GM18508 (cell line): ENCODE measurements around the gene PPP1R14C.

Source experiments
- ATAC-seq: cut with Tn5 transposase; IDR thresholded peaks from one replicate; pipeline ENCODE4 v1.9.1; 2021; ENCODE audit warnings: moderate number of reproducible peaks; ENCODE audit not compliant: insufficient read depth, unreplicated experiment

The PPP1R14C gene

DNA sequence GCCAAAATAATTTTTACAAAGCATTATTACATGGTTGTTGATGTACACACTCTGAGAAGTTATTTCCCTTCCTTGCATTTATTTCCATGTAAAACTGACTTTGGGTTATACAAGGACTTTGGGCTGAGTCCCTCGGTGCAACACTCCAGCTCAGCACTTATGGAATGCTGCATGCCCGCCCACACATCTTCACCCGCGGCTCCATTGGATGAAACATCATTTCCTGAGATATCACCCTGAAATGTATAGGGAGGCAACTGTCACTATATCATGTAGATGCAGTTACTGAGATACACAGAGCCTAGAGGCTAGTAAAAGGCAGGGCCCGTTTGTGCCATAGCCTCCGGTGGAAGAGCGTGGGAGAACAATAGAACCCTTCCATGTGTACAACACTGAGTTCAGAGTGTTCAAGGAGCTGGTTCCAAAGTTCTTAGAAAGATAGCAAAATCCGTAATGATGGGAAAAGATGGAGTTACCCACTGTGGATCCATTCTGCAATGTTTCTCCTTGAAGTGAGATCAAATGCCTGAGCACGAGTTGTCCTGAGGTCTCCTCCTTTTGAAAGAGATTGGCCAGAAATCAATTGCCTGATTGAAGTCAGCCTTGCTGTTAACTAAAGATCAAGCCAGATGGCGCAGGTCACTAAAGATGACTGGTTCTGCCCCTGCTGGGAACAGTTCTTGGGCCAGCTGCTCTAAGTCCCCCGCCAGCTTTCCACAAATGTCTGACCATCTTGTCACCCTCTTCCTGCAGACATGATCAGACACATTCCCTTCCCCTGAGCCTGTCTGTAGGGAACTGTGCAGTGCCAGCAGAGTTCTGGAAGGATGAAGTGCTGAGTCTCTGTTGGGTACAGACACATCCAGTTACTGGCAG lies 125.1 kb downstream of the PPP1R14C start:
- ATAC-seq: no peak

DNA sequence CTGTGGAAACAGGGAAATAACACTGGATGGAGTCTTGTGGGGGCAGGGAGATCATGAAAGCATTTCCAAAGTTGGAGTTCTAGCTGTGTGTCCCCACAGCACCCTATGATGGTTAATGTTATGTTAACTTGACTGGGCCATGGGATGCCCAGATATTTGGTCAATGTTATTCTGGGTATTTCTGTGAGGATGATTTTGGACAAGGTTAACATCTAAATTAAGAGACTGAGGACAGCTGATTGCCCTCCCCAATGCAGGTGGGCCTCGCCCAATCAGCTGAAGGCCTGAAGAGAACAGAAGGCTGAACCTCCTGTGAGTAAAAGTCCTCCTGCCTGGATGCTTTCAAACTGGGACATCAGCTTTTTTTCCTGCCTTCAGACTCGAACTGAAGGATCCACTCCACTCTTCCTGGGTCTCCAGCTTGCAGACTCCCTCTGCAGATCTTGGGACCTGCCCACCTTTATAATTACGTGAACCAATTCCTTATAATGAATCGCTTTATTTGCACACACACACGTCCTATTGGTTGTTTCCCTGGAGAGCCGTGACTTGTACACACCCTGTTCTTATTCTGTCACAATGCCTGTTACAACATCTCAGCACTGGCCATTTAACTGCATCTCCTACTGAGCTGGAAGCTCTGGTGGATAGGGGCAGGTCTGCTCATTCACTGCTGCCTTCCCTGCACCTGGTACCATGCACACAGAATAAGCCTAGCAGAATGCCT lies 126.4 kb downstream of the PPP1R14C start:
- no peak for ATAC-seq

DNA sequence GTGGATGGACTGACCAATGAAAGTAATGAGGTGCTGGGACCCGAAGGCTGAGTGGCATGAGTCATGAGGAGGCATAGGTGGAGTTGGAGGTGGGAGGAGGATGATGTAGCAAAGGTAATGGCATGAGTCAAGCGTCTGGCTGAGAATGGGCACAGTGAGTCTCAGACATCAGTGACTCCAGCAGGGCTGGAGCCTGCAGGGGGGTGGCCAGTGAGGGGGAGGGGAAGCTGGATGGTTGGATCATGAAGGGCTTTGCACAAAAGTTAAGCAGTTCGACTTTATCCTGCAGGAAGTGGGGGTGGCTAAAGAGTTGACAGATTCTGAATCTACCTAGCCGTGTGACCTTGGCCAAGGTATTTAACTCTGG lies 127.0 kb downstream of the PPP1R14C start:
- ATAC-seq: no peak

DNA sequence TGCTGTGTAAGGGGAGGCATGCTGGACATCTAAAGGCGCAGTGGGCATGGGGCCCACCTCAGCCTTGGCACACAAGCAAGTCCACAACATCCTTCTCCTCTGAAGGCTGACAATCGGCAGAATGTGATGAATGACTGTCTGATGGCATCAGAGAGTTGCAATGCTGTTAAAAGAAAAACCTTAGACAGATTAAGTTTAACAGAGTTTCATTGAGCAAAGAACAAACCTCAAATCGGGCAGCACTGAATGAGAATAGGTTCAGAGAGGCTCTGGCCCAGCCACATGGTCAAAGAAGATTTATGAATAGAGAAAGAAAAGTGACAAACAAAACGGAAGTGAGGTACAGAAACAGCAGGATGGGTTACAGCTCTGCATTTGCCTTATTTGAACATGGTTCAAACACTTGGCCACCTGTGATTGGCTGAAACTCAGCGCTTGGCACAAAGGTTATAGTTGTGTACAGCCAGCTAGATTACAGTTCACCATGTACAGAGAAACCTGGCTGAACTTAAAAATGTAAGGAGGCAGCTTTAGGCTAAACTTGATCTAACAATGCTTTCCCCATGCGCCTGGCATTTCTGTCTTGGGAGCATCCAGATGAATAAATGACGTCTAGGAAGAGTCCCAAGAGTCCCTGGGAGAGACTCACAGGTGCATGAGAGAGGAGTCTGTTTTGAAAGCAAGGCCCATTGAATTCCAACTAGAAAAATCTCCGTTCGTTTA lies 127.6 kb downstream of the PPP1R14C start:
- ATAC-seq: no peak

DNA sequence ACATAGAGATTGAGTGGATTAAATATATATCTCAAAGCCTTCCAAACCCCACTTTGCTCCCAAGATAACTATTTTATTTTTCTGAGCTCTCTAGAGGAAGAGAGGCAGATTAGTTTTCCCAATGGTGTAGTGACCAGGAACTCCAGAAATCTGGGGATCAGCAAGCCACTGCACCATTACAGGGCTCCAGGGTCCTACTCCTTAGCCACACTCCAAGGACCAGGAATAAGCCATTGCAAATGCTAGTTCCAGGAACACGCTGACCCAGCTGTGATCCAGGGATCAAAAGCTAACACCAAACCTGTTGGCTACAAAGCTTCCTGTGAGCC lies 128.3 kb downstream of the PPP1R14C start:
- no peak for ATAC-seq

DNA sequence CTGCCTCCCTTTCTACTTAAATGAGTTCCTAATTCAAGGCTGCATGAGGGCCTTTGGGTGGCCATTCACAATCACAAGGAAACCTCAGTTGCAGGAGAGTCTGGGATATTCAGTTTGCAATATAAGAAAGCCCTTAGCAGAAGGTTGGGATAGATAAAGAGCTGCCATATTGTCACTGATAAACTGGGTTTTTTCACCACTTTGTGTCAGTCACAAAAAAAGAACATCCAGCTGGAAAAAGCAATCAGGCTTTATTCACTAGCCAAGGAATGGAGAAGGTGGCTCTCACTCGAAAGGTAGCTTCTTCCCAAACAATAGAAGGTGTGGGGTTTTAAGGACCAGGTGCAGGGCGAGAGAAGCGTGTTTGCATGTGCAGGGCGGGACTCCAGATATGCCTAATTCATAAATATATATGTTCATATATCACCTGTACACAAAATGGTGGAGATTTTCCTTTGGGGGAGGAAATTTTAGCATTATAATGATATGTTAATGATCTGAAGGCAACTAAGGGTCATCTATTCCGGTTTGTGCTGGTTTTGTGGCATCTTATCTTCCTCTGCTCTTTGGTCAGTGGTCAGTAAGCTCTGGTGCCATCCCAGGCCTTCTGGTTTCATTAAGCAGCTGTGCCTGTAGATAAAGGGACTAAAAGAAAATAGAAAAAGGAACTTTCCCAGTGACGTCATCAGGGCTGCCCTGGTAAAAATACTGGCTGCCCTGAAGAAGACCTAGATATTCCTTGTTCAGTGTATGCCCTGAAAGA lies 128.8 kb downstream of the PPP1R14C start:
- ATAC-seq: no peak

DNA sequence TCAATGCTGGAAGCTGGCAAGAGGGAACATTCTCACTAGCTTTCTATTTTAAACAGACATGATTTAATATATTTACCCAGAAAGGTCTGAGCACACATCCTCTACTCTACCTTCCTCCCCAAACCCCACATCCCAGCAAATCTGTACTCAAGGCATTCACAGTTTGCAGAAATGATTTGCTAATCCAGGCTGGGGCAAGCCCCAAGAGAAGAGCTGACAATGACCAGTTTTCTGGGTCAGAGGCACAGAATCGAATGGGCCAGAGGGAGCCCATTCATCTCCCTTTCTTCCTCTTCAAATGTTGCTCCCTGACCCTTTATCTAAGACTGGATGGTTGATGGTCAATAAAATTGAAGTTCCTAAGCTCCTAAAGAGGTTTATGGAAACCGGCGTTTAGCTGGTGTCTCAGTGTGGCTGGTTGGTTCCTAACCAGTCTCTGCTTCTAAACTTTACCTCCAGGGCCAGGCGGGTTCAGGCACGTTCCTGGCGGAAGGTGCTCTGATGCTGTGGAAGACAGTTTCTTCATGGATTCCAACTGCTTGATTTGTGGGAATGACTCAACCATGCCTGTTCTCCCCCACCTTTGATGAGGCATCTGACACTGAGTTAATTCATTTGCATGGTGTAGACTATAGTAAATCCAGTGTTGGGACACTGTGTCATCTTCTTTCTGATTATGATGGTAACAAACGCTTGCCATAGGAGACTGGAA lies 129.6 kb downstream of the PPP1R14C start:
- no peak for ATAC-seq

DNA sequence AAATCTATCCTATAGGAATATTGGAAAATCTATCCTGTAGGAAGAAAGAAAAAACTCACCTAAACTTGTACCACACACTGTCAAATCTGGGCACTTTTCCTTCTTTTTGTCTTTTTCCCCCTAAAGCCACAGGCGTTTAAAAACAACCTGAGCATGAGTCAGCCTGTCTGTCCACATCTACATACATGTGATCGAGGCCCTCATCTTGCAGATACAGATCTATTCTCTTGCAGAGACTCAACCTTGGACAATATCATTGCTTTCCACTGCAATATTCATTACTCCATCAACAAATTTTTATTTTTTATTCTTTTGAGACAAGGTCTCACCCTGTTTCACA lies 130.1 kb downstream of the PPP1R14C start:
- no peak for ATAC-seq

DNA sequence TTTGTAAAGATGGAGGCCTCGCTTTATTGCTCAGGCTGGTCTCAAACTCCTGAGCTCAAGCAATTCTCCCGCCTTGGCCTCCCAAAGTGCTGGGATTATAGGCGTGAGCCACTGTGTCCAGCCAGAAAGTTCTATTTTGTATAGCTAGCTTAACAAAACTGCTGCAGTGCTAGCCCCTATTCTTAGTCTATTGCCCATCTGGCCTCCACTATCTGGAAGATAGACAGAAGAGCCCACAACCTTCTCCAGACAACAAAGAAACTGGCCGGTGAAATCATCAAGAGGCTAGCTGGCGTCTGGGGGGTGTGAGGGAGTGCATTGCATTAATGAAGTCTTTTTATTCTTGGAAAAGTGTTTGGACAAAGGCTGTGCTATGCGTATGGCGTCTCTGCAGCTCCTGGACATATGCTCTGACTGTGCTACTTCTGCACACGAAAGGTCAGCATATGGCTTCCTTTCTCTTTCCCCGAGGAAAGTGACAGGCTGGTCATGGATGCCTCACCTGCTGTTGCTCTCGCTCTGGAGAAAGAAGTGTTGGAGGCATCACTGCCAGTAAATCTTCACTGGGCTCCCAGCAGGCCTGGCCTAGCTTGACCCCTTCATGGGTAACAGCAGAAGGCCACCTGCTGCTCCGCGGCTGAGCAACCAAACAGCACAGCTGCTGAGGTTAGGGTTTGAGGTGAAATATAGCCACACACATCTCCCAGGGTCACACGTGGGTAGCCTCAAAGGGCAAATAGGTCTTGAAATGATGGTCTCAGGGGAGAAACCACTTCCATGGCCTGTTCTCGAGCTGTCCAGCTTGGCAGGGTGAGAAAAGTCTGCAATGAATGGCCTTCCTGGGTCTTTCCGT lies 130.8 kb downstream of the PPP1R14C start:
- ATAC-seq: no peak

DNA sequence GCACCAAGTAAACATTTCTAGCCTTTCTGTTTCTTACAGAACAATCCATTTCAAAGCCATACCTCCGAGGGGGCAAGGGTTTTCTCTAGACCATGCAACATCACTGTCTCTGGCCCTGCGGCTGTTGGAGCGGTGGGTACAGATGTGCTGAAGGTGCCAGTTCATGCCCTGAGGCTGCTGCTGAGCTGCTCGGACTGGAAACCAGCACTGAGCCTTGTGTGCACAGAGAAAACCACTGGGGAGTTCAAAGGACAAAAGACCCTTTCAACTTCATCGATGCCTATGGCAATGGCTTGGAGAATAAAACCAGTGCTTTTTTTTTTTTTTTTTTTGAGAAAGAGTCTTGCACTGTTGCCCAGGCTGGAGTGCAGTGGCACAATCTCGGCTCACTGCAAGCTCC lies 132.6 kb downstream of the PPP1R14C start:
- ATAC-seq: no peak

DNA sequence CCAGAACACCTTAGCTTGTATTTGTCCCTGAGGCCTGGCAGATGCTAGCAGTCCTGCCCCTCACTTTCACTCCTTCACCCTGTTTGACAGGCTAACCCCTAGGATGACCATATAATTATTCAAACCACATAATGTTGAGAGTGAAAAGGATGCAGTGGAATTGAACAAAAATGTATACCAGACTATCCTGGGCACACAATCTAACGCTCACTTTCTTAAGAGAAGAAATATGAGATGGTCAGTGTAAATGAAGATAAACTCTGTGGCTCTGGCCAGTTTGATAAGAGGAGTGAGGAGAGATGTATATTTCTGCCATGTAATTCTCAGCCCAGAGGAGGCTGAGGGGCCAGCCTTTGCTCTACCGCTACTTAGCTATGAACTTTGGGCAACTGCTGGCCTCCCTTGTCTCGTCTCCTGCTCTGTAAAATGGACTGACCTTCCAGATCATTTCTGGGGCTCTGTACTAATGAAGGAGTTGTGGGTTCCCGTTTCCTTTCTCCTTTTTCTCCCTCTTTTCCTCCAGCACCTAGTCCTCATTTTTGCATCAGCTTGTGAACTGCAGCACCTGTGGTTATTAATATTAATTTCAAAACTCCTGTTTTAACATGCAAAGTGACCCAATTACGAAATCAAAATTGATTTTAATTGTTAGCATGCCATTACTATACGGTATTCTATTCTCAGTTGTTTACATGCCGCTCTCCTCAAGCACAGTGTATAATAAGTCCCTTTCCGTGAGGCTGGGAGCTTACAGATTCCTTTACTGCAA lies 133.5 kb downstream of the PPP1R14C start:
- no peak for ATAC-seq

DNA sequence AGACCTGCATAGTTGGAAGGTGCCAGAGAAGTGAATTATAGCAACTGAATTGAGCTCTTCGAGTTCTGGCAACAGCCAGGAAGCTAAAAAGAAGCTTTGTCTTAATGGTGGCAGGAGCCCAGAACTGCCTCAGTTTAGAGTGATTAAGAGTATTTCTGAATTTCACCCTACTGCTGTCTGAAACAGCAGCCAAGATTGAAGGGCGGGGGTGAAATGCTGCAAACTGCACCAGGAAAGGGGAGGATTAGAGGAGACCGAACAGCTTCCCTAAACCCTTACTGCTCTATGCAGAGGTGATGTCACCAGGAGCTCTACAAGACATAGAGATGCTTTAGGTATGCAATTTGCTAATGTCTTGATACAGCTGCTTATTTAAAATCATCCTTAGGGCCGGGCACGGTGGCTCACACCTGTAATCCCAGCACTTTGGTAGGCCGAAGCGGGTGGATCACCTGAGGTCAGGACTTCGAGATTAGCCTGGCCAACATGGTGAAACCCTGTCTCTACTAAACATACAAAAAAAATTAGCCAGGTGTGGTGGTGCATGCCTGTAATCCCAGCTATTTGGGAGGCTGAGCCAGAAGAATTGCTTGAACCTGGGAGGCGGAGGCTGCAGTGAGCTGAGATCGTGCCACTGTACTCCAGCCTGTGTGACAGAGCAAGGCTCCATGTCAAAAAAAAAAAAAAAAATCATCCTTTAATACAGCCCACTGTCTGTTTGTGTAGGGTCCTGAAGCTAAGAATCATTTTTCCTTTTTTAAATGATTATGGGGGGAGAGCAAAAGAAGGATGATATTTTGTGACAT lies 134.3 kb downstream of the PPP1R14C start:
- ATAC-seq: no peak

DNA sequence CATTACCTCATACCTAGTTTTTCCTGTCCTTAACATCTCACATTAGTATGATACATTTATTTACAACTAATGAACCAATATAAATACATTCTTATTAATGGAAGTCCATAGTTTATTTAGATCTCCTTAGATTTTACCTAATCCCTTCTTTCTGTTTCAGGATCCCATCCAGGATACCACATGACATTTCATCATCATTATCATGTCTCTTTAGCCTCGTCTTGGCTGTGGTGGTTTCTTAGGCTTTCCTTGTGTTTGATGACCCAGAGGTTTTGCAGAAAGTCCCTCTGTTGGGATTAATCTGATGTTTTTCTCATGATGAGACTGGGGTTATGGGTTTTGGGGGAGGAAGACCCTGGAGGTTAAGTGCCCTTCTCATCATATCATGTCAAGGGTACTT lies 136.7 kb downstream of the PPP1R14C start:
- no peak for ATAC-seq

DNA sequence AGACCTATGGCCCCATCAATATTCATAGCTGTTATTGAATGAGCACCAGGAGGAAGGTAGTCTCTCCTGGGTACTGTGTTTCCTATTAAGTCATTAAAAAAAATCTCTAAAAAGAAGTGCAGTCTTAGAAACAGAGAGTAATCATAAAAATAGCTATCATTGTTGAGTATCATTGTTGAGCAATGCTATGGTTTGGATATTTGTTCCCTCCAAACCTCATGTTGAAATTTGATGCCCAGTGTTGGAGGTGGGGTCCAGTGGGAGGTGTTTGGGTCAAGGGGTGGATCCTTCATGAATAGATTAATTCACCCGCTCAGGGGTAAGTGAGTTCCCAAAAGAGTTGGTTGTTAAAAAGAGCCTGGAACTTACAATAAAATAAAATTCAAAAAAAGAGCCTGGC lies 137.9 kb downstream of the PPP1R14C start:
- ATAC-seq: no peak

DNA sequence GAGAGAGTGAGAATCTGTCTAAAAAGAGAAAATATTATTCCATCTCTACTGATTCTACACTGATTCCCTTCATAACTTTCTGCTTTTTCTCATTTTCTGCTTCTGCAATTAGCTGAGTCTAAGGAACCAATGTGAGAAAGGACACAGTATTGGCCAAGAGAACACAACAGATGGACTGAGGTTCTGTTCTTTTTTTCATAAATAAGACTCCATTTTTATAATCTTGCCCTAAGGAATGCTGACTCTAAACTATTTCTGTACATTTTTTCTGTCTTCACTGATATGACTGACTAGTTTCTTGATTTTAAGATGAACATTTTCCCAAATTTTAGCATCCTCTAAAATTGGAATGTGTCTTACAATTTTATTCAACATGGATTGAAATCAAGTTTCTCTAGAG lies 138.9 kb downstream of the PPP1R14C start:
- no peak for ATAC-seq

DNA sequence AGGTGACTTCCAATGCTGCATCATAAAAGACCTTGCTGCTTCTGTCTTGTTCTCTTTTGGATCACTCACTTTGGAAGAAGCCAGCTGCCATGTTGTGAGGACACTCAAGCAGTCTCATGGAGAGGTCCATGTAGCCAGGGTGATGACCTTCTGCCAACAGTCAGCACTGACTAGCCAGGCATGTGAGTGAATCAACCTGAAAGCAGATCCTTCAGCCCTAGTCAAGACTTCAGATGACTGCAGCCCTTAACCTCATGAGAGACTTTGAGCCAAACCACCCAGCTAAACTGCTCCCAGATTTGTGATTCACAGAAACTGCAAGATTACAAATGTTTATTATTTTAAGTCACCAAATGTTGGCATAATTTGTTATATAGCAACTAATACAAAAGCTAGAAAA lies 140.0 kb downstream of the PPP1R14C start:
- ATAC-seq: no peak

DNA sequence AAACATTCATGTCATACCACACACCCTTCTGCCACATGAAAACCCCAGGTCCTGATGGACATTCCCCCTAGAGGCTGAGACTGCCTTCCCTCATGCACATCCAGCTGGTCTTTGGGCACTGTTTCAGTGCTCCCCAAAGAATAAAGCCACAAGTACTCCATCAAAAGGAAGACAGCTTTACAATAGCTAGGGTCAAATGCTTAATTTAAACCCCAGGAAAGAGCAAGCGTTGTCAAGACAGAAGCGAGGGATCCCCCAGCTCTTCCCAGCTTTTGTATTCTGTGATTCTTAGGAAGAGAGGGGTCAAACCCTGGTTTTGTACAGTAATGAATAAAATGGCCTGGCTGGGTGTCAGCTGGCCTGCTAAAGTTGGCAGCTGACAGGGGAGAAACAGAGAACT lies 143.6 kb downstream of the PPP1R14C start:
- no peak for ATAC-seq

DNA sequence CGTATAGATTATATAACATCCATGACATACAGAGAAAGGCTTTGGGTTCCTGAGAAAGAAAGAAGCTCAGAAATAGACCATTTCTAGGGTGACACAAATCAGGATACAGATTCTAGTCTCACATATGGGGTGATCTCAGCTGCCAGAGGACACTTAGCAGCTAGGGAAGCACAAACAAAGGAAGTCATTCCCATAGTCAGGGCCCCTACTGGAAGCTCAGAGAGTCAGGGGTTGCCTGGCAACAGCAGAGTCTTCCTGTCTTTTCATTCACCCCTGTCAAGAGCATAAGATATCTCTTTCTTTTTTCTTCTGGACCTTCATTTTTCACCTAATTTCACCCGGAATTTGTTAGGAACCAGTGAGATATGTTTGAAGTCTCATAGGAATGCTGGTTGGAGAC lies 144.1 kb downstream of the PPP1R14C start:
- ATAC-seq: no peak
